ENCODE measurements around the gene FKBP9.
A peak's percentile ranks its signal among the peaks of the same experiment; 100 is the strongest.
"Not testable (repeated sequence)": the region's sequence is repeated elsewhere in the genome, so short reads cannot be mapped to it uniquely, and the experiment has no call there.

FKBP9 gene

DNA sequence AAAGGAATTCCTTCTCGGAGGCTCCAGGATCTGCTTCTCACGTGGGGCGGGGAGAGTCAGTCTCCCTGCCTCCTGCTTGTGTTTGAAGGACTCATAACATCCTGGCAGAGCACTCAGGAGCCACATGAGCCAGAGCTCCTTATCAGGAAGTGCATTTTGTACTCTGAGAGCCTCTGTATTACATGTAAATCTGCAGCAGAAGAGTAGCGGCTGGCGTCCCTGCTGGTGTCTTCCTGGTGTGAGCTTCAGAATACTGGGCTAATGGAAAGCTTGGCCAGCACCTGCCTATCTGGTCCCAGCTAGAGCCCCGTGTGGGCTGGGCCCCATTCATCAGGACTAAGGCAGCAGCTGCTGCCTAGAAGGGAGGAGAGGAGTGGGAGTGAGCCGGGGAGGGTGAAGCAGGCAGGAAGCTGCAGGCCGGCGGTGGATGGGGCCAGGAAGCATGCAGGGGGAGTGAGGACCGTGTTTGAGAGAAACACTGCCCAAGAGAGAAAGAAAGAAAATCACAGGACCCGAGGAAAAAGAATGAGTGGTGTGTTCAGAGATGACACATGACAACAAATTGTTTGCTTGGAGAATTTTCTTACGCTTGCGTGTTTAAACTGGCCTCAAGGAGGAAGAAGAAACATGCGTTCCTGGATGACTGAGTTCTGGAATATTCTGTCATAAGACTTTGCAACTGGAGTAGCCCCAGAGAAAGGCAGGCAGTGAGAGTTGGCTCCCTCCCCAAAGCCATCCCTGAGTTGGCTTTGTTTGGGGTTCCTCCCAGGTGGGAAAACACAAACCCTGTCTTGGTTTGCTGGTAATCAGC lies 41.3 kb downstream of the FKBP9 start:
- peak; percentile 35 for DNase-seq (ENCODE audit: low read depth)
- not testable (repeated sequence) for H3K4me3 ChIP-seq (ENCODE audit: low read depth, low read length)

DNA sequence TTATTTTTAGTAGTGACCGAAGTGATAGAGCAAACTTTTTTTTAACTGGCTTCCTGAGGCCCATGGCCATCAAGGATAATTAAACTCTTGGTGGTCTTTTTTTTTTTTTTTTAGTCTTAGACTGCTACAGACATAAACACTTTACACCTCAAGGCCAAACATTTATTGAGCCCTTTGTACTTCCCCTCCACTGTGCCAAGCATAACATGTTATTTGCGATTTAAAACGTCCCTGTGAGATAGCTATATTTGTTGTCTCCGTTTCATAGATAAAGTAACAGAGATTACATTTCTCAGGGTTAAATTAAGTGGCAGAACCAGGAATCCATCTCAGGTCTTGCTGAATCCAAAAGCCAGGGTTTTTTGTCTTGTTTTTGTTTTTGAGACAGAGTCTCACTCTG lies 42.1 kb downstream of the FKBP9 start:
- H3K4me3 ChIP-seq (ENCODE audit: low read depth, low read length); DNase-seq (ENCODE audit: low read depth): not testable (repeated sequence)

DNA sequence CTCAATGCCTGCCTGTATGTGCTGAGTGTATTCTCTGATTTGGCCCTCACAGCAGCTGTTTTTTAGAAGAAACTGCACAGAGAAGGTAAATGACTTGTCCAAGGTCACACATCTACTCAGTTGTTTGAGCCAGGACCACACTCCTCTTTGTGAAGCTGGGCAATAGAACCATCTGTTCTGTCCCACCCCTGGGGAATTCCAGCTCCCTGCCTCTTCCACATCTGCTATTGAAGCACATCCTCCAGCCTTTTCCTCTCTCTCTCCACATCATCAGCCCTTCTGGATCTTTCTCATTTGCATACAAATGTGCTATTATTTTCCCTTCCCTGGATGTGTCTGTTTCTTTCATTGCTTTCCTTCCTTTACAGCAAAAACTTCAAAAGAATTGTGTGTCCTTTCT lies 45.9 kb downstream of the FKBP9 start:
- H3K4me3 ChIP-seq (ENCODE audit: low read depth, low read length), result not testable (repeated sequence)

DNA sequence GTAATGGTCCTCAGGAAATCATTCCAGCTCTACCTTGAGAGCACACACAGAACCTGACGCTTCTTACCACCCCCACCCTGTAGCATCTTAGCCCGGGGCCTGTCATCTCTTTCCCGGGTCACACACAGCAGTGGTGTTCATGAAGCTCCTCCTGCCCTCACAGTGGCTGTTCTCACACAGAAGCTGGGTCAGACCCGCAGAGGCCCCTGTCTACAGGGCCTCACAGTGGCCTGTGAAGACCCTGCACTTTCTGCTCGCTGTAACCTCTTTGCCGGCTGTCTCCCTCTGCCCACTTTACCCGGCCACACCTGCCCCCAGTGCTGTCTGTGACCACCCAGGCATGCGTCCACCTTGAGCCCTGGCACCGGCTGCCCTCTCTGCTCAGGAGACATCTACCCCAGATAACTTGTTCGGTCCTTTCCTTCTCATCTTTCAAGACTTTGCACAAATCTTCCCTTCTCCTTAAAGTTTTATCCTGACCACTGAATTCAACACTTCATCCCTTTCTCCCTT lies 46.9 kb downstream of the FKBP9 start:
- DNase-seq (ENCODE audit: low read depth), result not testable (repeated sequence)

More for the DNA sequence above, 45.9 kb downstream of the FKBP9 start:
- DNase-seq (ENCODE audit: low read depth), result not testable (repeated sequence)

DNA sequence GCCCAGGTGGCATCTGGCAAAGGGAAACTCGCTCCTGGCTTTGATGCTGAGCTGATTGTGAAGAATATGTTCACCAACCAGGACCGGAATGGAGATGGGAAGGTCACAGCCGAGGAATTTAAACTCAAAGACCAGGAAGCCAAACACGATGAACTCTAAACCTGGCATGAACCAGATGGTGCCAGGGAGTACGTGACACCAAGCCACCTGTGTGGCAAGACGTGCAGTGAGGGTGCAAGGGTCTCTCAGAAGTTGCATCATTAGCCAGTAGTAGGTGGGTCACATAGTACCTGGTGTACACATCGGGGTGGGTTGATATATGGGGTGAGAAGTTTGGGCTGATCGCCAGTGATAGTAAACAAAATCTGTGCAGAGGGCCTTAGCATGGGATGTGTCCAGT lies 48.0 kb downstream of the FKBP9 start:
- DNase-seq (ENCODE audit: low read depth); H3K4me3 ChIP-seq (ENCODE audit: low read depth, low read length): not testable (repeated sequence)

More for the DNA sequence above, 46.9 kb downstream of the FKBP9 start:
- not testable (repeated sequence) for H3K4me3 ChIP-seq (ENCODE audit: low read depth, low read length)

DNA sequence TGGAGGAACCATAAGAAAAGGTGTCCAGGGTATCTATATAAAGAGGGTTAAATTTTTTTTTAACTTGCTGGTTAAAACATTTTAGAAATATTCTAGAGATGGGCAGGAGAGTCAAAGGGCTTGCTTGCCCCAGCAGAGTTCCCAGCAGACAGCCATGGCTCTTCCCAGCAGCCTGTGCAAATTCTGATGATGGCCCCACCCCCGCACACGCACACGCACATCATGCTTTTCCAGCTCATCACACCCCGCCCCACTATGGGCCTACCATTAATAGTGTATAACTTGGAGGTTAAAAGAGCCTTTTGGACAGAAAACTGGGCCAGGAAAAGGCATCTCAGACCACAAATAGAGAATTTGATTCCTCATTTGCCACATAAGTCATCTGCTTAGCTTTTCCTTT lies 48.5 kb downstream of the FKBP9 start:
- not testable (repeated sequence) for H3K4me3 ChIP-seq (ENCODE audit: low read depth, low read length)

DNA sequence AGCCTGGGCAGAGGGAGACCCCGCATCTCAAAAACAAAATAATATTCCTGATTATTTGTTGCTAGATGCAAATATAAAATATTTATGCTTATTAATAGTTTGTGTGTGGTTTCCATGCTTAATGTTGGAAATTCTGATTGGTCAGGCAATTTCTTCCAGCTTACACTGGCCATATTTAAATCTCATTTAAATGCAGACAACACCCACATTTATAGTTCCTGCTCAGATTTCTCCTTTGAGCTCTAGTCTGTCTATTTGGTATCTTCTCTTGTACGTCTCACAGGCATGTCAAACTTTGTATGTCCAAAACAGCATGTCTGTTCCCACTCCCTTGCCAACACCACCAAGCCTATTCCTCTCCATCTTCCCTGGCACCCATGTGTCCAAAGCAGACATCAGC lies 52.5 kb downstream of the FKBP9 start:
- no peak overlapping the region for H3K4me3 ChIP-seq (ENCODE audit: low read depth, low read length)
- DNase-seq (ENCODE audit: low read depth), result no peak
- TF ChIP-seq, protein P1, sequence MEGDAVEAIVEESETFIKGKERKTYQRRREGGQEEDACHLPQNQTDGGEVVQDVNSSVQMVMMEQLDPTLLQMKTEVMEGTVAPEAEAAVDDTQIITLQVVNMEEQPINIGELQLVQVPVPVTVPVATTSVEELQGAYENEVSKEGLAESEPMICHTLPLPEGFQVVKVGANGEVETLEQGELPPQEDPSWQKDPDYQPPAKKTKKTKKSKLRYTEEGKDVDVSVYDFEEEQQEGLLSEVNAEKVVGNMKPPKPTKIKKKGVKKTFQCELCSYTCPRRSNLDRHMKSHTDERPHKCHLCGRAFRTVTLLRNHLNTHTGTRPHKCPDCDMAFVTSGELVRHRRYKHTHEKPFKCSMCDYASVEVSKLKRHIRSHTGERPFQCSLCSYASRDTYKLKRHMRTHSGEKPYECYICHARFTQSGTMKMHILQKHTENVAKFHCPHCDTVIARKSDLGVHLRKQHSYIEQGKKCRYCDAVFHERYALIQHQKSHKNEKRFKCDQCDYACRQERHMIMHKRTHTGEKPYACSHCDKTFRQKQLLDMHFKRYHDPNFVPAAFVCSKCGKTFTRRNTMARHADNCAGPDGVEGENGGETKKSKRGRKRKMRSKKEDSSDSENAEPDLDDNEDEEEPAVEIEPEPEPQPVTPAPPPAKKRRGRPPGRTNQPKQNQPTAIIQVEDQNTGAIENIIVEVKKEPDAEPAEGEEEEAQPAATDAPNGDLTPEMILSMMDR (IDR thresholded peaks at IDR 0.05; ENCODE audit: control insufficient read depth, extremely low read depth, insufficient read depth), result no peak

More for the DNA sequence above, 48.5 kb downstream of the FKBP9 start:
- not testable (repeated sequence) for DNase-seq (ENCODE audit: low read depth)

DNA sequence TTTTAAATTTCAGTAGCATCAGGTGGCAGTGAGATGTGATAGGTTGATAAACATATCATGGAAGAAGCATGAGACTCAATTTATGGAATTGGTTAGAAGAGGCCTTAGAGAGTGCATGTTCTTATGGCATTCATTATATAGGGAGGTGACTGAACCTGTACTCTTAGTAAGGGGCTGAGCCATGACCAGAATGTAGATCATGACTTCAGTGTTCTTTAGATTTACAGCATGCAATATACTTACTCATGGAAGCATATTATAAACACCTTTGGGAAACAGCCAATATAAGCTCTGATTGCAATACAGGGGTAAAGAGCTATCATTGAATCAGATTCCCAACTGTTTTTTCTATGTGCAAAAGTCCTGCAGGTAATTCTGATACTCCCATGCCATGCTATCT lies 55.1 kb downstream of the FKBP9 start:
- TF ChIP-seq, protein P1 (IDR thresholded peaks at IDR 0.05; ENCODE audit: control insufficient read depth, extremely low read depth, insufficient read depth), result no peak
- no peak overlapping the region for H3K4me3 ChIP-seq (ENCODE audit: low read depth, low read length)
- no peak for DNase-seq (ENCODE audit: low read depth)

DNA sequence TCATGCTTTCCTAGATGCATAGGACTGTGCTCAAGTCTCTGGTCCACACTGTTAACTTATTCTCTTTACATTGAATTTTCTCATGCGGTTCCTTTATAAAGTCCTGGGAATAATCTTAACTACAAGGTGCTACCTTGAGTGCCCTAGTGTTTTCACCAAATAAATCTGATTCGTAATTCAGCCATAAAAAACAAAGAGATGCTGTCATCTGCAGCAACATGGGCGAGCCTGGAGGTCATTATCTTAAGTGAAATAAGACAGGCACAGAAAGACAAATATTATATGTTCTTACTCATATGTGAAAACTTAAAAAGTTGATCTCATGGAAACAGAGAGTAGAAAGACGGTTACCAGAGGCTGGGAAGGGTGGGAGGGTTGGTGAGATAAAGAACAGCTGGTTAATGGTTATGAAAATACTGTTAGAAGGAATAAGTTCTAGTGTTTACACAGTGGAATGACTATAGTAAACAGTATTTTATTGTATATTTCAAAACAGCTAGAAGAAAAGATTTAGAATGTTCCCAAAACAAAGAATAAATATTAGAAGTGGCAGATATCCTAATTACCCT lies 67.0 kb downstream of the FKBP9 start:
- H3K4me3 ChIP-seq (ENCODE audit: low read depth, low read length), result no peak overlapping the region
- no peak for DNase-seq (ENCODE audit: low read depth)
- TF ChIP-seq, protein P1 (IDR thresholded peaks at IDR 0.05; ENCODE audit: control insufficient read depth, extremely low read depth, insufficient read depth), result no peak

DNA sequence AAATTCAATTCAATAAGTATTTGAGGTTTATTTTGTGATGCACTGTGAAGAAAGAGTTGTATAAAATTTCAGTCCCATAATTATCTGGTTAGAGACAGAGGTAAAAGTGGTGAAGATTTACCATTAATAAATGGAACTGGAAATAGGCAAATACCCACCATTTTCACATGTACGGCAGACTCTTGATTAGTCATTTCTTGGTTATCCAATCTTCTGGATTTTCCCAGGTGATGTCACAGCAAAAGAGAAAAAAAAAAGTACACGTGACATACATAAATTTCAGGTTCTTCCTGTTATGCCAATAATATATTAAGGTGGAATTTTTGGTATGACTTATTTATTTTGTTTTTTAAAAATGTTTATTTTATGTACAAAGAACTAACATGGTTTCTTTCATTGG lies 78.5 kb downstream of the FKBP9 start:
- no peak for DNase-seq (ENCODE audit: low read depth)
- TF ChIP-seq, protein P1 (IDR thresholded peaks at IDR 0.05; ENCODE audit: control insufficient read depth, extremely low read depth, insufficient read depth), result no peak

More for the DNA sequence above, 78.5 kb downstream of the FKBP9 start:
- no peak overlapping the region for H3K4me3 ChIP-seq (ENCODE audit: low read depth, low read length)

Measured in LNCaP clone FGC (cell line).